LNCAP (cell line): ENCODE measurements around the gene C2orf72.

Source experiments
- TF ChIP-seq, protein P1 (sequence below): fragments of 450-650 bp; IDR thresholded peaks from 2 replicates; pipeline ENCODE4 v1.5.1; 2017; ENCODE audit warnings: mild to moderate bottlenecking

The C2orf72 gene

GRCh38 chr2:231056453-231057416, 19.4 kb downstream of the C2orf72 start, which contains the start of gene PSMD1:
PSMD1 (plus strand) TSS chr2:231056867; CDS start chr2:231057026, 159 bp downstream.
- TF ChIP-seq, protein P1, sequence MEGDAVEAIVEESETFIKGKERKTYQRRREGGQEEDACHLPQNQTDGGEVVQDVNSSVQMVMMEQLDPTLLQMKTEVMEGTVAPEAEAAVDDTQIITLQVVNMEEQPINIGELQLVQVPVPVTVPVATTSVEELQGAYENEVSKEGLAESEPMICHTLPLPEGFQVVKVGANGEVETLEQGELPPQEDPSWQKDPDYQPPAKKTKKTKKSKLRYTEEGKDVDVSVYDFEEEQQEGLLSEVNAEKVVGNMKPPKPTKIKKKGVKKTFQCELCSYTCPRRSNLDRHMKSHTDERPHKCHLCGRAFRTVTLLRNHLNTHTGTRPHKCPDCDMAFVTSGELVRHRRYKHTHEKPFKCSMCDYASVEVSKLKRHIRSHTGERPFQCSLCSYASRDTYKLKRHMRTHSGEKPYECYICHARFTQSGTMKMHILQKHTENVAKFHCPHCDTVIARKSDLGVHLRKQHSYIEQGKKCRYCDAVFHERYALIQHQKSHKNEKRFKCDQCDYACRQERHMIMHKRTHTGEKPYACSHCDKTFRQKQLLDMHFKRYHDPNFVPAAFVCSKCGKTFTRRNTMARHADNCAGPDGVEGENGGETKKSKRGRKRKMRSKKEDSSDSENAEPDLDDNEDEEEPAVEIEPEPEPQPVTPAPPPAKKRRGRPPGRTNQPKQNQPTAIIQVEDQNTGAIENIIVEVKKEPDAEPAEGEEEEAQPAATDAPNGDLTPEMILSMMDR: peak; percentile 85

- TF ChIP-seq, protein P1: no peak
Observed at GRCh38 chr2:231057590-231057989, 20.3 kb downstream of the C2orf72 start.

DNA sequence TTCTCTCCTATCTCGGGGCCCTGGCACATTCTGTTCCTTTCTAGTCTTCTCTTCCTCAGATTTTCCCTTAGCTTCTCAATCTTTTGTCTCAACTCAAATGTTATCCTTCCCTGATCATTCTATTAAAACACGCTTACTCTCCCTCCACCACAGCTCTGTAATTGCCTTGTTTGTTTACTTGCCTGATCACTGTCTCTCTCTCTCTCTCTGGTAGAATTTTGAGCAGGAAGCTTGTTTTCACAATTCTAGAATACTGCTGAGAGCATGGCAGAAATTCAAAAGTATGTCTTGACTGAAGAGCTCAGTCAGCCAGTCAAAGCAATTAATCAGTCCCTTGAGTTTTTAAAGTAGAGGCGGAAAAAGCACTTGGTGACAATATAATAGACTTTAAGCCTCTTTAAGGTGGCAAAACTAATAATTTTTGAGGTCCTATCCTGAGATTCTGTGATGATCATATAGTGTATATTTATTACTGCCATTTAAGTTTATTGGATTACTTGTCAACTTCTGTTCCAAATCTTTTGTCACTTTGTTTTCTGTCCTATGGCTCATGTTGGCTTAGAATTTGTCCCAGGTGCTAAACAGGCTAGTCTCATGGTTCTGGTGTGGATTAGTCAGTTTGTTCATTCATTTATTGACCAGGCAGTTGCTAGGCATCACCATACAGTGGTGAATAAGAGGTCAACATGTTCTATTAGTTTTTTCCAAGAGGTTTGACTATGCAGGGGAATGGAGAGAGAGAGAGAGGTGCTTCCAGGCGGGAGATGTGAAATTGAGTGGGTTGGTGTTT, 21.6 kb downstream of the C2orf72 start:
- TF ChIP-seq, protein P1: no peak

DNA sequence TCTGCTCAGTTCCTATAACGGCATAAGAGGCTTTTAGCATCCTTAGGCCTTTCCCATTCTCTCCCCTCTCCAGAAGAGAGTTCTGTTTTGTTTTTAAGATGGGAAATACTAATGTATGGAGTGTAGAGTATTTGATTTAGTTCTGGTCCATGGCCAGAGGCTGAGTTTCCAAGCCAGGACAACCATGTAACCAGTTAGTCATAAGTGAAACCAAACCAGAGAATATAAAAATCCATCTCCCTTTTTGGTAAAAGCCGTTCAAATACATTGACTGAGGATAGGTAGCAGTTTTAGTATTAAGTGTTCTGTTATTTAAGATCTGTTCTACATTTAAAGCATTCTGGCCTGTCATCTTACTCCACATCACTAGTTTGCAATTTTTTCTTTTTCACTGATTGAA, 22.4 kb downstream of the C2orf72 start:
- TF ChIP-seq, protein P1: no peak

DNA sequence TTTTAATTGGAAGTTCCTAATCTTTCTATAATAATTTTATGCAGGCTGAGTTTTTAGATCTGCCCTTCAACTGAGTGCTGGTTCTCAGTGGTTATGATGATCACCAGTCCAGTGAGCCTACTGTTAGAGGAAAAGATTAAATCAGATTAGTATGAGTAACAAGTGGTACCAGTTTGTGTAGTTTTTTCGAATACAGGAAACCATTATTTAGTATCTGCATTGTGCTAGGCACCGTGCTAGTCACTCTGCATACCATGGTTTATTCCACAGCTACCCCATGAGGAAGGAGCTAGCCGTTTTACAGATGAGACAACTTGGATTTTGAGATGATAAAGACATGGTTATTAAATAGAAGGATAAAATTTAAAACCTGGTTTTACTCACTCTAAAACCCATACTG, 25.5 kb downstream of the C2orf72 start:
- TF ChIP-seq, protein P1: no peak

GRCh38 chr2:231063347-231063746, 26.0 kb downstream of the C2orf72 start:
- TF ChIP-seq, protein P1: no peak

DNA sequence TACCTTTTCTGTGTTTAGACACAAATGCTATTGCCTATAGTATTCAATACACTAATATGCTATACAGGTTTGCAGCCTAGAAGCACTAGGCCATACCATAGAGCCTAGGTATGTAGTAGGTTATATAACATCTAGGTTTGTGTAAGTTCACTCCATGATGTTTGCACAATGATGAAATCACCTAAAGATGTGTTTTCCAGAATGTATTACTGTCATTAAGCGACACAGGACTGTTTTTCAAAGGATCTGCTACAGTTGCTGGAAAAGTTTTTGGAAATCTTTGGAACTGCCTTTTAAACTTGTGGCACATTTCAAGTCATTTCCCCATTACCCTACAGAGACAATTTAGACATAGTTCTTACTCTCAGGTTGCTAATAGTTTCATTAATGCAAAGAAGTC, 28.6 kb downstream of the C2orf72 start:
- TF ChIP-seq, protein P1: no peak
